ENCODE results near the gene THAP7. TPM values are rescaled to one million over a fixed set of nuclear protein-coding genes. Genes with fewer than 3 reads are reported as not detected.

The THAP7 gene
- total RNA-seq, 1 experiment from 2014 or later, result 19.3 TPM

DNA sequence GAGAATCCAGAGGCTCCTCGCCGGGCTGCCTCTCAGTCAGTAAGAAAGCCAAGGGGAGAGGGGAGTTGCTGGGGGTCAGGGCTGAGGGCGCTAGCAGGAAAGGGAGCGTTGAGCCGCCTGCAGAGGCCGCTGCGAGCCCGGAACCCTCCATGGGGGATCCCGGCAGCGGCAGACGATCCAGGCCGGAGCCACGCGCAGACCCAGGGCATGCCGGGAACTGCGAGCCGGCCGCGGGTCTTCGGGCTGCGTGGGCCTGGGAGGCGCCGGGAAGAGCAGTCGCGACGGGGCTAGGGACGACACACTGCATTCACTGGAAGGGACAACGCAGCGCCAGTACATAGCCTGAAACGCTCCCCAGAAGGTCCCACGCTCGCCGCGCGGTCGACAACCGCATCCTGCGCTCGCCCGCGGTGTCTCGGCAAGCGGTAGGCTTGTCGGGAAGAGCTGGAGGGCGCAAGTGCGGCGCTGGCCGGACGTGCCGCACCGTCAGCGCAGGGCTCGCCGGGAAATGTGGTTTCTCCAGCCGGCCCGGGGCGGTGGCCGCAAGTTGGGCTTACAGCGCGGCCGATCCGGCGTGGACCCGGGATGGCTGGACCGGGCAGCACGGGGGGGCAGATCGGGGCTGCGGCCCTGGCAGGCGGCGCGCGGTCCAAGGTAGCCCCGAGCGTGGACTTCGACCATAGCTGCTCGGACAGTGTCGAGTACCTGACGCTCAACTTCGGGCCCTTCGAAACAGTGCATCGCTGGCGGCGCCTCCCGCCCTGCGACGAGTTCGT, 19.9 kb downstream of the THAP7 start, which contains the start of gene LZTR1 (continued):
- TF ChIP-seq, protein P1, sequence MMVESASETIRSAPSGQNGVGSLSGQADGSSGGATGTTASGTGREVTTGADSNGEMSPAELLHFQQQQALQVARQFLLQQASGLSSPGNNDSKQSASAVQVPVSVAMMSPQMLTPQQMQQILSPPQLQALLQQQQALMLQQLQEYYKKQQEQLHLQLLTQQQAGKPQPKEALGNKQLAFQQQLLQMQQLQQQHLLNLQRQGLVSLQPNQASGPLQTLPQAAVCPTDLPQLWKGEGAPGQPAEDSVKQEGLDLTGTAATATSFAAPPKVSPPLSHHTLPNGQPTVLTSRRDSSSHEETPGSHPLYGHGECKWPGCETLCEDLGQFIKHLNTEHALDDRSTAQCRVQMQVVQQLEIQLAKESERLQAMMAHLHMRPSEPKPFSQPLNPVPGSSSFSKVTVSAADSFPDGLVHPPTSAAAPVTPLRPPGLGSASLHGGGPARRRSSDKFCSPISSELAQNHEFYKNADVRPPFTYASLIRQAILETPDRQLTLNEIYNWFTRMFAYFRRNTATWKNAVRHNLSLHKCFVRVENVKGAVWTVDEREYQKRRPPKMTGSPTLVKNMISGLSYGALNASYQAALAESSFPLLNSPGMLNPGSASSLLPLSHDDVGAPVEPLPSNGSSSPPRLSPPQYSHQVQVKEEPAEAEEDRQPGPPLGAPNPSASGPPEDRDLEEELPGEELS (CRISPR knock-in tag; IDR thresholded peaks at IDR 0.05), result no peak
- TF ChIP-seq FOXK1 (CRISPR knock-in tag; IDR thresholded peaks at IDR 0.05) (peak; percentile 66; the same call in 1 of the 2 replicates), CREB1 (CRISPR knock-in tag; IDR thresholded peaks at IDR 0.05) (peak; percentile 35; the same call in 1 of the 2 replicates), ZNF416 (CRISPR knock-in tag; IDR thresholded peaks at IDR 0.05) (0 out of 2 replicates have a peak, but pooled peaks have one; percentile 17), SMAD4 (CRISPR knock-in tag; IDR thresholded peaks at IDR 0.05) (no peak), CREM (CRISPR knock-in tag; IDR thresholded peaks at IDR 0.05) (no peak; the same call in 1 of the 2 replicates), RORB (CRISPR knock-in tag; IDR thresholded peaks at IDR 0.05) (no peak), TCF7 (CRISPR knock-in tag; IDR thresholded peaks at IDR 0.05; ENCODE audit: low read depth) (0 out of 2 replicates have a peak, but pooled peaks have one; percentile 30), CBFB (CRISPR knock-in tag; IDR thresholded peaks at IDR 0.05; ENCODE audit: low read depth) (no peak), ZNF232 (CRISPR knock-in tag; IDR thresholded peaks at IDR 0.05) (peak; percentile 77; the same call in 1 of the 2 replicates), SP1 (CRISPR knock-in tag; conservative IDR thresholded peaks at IDR 0.05) (peak; percentile 76), PRRX2 (CRISPR knock-in tag; IDR thresholded peaks at IDR 0.05) (no peak), NR2C2 (CRISPR knock-in tag; IDR thresholded peaks at IDR 0.05) (no peak), GTF2I (CRISPR knock-in tag; conservative IDR thresholded peaks at IDR 0.05) (no peak), ETV6 (CRISPR knock-in tag; IDR thresholded peaks at IDR 0.05) (no peak), ZBTB21 (CRISPR knock-in tag; IDR thresholded peaks at IDR 0.05; ENCODE audit: borderline replicate concordance) (no peak), FOXJ3 (CRISPR knock-in tag; IDR thresholded peaks at IDR 0.05; ENCODE audit: borderline replicate concordance) (no peak), NR1H2 (CRISPR knock-in tag; IDR thresholded peaks at IDR 0.05) (no peak), GABPB1 (CRISPR knock-in tag; IDR thresholded peaks at IDR 0.05) (peak; percentile 83)
- TF ChIP-seq, protein P2, sequence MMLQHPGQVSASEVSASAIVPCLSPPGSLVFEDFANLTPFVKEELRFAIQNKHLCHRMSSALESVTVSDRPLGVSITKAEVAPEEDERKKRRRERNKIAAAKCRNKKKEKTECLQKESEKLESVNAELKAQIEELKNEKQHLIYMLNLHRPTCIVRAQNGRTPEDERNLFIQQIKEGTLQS (CRISPR knock-in tag; conservative IDR thresholded peaks at IDR 0.05), result no peak
- TF ChIP-seq, protein P3, sequence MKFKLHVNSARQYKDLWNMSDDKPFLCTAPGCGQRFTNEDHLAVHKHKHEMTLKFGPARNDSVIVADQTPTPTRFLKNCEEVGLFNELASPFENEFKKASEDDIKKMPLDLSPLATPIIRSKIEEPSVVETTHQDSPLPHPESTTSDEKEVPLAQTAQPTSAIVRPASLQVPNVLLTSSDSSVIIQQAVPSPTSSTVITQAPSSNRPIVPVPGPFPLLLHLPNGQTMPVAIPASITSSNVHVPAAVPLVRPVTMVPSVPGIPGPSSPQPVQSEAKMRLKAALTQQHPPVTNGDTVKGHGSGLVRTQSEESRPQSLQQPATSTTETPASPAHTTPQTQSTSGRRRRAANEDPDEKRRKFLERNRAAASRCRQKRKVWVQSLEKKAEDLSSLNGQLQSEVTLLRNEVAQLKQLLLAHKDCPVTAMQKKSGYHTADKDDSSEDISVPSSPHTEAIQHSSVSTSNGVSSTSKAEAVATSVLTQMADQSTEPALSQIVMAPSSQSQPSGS (CRISPR knock-in tag; IDR thresholded peaks at IDR 0.05; ENCODE audit: borderline replicate concordance, low read depth), result no peak
- TF ChIP-seq, protein P4, sequence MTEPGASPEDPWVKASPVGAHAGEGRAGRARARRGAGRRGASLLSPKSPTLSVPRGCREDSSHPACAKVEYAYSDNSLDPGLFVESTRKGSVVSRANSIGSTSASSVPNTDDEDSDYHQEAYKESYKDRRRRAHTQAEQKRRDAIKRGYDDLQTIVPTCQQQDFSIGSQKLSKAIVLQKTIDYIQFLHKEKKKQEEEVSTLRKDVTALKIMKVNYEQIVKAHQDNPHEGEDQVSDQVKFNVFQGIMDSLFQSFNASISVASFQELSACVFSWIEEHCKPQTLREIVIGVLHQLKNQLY (CRISPR knock-in tag; IDR thresholded peaks at IDR 0.05), result no peak
- TF ChIP-seq, protein P5, sequence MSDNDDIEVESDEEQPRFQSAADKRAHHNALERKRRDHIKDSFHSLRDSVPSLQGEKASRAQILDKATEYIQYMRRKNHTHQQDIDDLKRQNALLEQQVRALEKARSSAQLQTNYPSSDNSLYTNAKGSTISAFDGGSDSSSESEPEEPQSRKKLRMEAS (CRISPR knock-in tag; IDR thresholded peaks at IDR 0.05), result peak; percentile 98
- TF ChIP-seq, protein P6, sequence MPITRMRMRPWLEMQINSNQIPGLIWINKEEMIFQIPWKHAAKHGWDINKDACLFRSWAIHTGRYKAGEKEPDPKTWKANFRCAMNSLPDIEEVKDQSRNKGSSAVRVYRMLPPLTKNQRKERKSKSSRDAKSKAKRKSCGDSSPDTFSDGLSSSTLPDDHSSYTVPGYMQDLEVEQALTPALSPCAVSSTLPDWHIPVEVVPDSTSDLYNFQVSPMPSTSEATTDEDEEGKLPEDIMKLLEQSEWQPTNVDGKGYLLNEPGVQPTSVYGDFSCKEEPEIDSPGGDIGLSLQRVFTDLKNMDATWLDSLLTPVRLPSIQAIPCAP (CRISPR knock-in tag; IDR thresholded peaks at IDR 0.05), result no peak
- TF ChIP-seq, protein P7, sequence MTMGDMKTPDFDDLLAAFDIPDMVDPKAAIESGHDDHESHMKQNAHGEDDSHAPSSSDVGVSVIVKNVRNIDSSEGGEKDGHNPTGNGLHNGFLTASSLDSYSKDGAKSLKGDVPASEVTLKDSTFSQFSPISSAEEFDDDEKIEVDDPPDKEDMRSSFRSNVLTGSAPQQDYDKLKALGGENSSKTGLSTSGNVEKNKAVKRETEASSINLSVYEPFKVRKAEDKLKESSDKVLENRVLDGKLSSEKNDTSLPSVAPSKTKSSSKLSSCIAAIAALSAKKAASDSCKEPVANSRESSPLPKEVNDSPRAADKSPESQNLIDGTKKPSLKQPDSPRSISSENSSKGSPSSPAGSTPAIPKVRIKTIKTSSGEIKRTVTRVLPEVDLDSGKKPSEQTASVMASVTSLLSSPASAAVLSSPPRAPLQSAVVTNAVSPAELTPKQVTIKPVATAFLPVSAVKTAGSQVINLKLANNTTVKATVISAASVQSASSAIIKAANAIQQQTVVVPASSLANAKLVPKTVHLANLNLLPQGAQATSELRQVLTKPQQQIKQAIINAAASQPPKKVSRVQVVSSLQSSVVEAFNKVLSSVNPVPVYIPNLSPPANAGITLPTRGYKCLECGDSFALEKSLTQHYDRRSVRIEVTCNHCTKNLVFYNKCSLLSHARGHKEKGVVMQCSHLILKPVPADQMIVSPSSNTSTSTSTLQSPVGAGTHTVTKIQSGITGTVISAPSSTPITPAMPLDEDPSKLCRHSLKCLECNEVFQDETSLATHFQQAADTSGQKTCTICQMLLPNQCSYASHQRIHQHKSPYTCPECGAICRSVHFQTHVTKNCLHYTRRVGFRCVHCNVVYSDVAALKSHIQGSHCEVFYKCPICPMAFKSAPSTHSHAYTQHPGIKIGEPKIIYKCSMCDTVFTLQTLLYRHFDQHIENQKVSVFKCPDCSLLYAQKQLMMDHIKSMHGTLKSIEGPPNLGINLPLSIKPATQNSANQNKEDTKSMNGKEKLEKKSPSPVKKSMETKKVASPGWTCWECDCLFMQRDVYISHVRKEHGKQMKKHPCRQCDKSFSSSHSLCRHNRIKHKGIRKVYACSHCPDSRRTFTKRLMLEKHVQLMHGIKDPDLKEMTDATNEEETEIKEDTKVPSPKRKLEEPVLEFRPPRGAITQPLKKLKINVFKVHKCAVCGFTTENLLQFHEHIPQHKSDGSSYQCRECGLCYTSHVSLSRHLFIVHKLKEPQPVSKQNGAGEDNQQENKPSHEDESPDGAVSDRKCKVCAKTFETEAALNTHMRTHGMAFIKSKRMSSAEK (CRISPR knock-in tag; IDR thresholded peaks at IDR 0.05; ENCODE audit: borderline replicate concordance), result peak; percentile 85; the same call in 1 of the 2 replicates
- TF ChIP-seq, protein P8, sequence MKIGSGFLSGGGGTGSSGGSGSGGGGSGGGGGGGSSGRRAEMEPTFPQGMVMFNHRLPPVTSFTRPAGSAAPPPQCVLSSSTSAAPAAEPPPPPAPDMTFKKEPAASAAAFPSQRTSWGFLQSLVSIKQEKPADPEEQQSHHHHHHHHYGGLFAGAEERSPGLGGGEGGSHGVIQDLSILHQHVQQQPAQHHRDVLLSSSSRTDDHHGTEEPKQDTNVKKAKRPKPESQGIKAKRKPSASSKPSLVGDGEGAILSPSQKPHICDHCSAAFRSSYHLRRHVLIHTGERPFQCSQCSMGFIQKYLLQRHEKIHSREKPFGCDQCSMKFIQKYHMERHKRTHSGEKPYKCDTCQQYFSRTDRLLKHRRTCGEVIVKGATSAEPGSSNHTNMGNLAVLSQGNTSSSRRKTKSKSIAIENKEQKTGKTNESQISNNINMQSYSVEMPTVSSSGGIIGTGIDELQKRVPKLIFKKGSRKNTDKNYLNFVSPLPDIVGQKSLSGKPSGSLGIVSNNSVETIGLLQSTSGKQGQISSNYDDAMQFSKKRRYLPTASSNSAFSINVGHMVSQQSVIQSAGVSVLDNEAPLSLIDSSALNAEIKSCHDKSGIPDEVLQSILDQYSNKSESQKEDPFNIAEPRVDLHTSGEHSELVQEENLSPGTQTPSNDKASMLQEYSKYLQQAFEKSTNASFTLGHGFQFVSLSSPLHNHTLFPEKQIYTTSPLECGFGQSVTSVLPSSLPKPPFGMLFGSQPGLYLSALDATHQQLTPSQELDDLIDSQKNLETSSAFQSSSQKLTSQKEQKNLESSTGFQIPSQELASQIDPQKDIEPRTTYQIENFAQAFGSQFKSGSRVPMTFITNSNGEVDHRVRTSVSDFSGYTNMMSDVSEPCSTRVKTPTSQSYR (CRISPR knock-in tag; IDR thresholded peaks at IDR 0.05), result peak; percentile 84

Data from WTC11 (cell line).